SH-SY5Y (cell line): Measurements from ENCODE around the gene EEF1E1.

Source experiments
- GATA2 ChIP-seq: IDR thresholded peaks from 2 replicates; pipeline ENCODE4 v1.6.1; 2011; ENCODE audit warnings: mild to moderate bottlenecking, low read depth, low read length
- GATA3 ChIP-seq: IDR thresholded peaks from 2 replicates; pipeline ENCODE4 v1.6.1; 2011; ENCODE audit warnings: low read depth, mild to moderate bottlenecking, low read length, moderate library complexity

Gene EEF1E1

DNA sequence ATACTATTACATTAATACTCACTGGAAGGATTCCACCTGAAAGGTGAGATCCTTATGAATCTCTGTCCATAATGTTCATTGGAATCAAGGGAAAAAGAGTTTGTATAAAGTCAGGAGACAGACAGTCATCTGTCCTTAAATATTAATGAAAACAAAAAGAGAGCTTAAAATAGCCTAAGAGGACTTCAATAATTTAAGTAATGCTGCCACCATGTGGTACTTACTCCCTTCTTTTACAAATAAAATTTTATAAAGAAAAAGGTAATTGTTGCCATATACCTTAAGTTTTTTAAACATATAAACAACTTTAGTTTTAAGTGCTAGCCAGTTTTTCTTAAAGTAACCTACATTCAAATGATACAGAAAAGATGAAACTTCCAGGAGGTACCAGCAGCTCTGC, 43.2 kb downstream of the EEF1E1 start:
- TF ChIP-seq GATA3 (no peak), GATA2 (no peak)

DNA sequence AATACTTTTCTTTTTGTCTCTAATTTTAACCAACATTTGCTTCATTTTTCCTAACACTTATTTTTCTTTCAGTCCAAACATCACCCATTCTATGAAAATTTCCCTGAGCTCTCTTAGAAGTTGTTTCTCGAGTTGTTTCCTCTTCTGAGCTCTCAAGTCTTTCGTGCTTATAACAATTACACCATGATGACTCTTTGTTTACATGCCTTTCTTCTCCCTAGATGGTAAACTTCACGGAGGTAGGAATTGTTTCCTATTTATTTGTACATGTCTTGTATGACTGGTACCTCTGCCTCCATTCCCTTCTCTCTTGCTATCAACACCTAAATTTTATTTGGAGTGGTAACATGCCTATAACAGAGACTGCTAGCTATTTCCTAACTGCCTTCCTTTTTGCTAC, 44.6 kb downstream of the EEF1E1 start:
- TF ChIP-seq GATA2 (no peak), GATA3 (no peak)

DNA sequence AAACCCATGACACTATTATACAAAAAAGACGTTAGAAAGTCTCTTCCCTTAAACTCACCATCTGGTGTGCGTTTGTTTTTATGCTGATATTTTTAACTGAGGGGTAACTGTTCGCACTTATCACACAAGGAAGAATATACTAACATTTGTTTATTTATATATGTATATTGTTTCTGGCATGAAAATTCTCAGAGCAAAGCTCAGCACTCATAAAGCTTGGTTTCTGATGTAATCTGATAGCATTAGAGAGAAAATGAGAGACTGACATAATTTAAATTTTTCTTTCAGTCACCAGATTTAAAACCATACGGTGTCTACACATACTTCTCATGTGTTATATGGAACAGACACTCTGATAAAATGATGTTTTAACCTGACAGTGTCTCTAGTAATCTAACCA, 45.1 kb downstream of the EEF1E1 start:
- TF ChIP-seq GATA3 (no peak), GATA2 (no peak)

GRCh38 chr6:8054276-8054675, 48.1 kb downstream of the EEF1E1 start:
- TF ChIP-seq GATA2: no peak
- no peak for TF ChIP-seq GATA3

DNA sequence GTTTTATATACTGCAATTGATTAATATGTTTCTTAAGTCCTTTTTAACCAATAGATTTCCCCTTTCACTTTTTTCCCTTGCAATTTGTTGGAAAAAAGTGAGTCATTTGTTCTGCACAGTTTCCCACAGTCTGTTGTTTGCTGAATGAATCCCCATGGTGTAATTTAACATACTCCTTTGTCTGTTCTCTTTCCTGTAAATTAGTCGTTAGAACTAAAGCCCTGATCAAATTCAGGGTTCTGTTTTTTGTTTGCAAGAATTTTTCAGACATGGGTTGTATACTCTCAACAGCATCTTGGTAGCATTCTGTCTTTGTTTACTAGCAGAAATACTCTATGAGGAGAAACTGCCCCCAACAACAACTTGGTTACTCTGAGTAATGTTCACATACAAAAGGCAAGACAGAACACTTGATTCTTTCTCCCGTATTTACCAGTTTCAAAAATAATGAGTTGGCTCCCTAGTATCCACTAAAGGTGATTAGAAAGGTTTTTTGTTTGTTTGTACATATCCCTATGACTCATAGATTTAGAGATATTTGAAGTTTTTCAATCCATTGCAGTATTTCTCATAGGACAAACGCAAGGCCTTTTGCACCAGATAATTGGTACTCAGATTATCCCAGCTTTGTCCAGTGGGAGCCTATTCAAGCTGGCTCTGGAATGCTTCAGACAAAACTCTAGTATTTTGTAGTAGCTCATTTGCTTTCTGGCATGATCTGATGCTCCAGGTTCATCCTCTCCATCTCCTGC, 54.6 kb downstream of the EEF1E1 start:
- TF ChIP-seq GATA3: no peak
- no peak for TF ChIP-seq GATA2

DNA sequence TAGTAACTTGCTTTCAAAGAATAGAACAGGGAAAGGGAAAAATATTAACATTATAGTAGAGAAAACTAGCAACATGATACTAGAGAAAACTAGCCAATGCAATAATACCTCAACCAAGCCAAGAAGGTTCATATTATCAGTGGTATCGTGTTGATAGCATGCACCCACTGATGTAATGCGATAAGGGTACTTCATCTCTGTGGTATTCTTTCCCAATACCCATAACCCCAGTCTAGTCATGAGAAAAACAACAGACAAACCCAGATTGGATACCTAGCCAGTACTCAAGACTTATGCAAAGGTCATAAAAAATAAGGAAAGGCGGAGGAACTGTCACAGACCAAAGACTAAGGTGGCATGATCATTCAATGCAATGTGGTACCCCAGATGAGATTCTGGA, 59.1 kb downstream of the EEF1E1 start:
- TF ChIP-seq GATA3: no peak
- no peak for TF ChIP-seq GATA2

GRCh38 chr6:8041913-8042583, 60.3 kb downstream of the EEF1E1 start:
- TF ChIP-seq GATA2: no peak
- TF ChIP-seq GATA3: no peak

DNA sequence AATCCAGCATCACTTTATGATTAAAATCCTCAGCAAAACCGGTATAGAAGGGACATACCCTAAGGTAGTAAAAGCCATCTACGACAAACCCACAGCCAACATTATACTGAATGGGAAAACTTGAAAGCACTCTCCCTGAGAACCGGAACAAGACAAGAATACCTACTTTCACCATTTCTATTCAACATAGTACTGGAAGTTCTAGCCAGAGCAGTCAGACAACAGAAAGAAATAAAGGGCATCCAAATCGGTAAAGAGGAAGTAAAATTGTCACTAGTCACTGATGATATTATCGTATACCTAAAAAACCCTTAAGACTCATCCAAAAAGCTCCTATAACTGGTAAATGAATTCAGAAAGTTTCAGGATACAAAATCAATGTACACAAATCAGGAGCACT, 71.4 kb downstream of the EEF1E1 start:
- TF ChIP-seq GATA3 (no peak), GATA2 (no peak)
